ENCODE measurements around the gene LGSN.
"Not testable (repeated sequence)": the region's sequence is repeated elsewhere in the genome, so short reads cannot be mapped to it uniquely, and the experiment has no call there.

LGSN gene

DNA sequence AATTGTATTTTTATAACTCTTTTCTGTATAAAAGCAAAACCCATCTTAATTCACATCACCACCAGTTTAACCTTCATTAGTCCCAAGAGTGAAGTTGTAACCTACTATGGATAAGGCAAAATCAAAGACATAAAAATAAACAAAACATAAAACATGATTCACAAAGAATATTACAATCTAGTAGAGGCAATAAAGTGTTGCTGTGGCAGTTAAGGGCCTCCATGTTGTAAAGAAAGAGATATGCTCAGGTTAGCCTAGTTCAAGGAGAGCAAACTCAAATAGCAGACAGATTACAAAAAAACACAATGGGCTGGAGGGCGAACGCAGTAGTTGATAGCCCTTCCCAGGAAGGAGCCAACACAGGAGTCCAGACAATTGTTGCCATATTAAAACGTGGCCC is 13.4 kb downstream of the LGSN start:
- no peak for DNase-seq

GRCh38 chr6:63305277-63305676 is 14.5 kb downstream of the LGSN start:
- DNase-seq = no peak

DNA sequence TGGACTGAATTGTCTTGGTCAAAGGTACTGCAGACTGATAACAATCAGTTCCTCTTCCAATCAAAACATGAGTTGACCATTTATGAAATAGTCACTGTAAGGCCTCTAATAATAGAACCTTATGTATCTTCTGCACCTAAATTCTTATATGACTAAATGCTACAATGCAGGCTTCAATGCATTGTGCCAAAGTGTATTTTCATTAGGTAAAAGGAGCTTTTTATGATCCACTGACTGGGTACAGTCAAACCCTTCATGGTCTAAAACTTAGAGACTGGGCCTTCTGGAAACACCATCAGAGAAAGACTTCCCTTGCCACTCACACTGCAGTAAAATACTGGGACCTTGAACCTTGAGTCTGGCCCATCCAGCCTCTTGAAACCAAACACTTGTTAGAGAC is 16.3 kb downstream of the LGSN start:
- DNase-seq = no peak

GRCh38 chr6:63299667-63300066 is 20.1 kb downstream of the LGSN start:
- DNase-seq = no peak

GRCh38 chr6:63295553-63296194 is 24.1 kb downstream of the LGSN start:
- DNase-seq = no peak

GRCh38 chr6:63290492-63291058 is 29.2 kb downstream of the LGSN start:
- no peak for DNase-seq

GRCh38 chr6:63289269-63289872 is 30.4 kb downstream of the LGSN start:
- DNase-seq = no peak

- no peak for DNase-seq
Measured at GRCh38 chr6:63280639-63281180, 39.1 kb downstream of the LGSN start.

DNA sequence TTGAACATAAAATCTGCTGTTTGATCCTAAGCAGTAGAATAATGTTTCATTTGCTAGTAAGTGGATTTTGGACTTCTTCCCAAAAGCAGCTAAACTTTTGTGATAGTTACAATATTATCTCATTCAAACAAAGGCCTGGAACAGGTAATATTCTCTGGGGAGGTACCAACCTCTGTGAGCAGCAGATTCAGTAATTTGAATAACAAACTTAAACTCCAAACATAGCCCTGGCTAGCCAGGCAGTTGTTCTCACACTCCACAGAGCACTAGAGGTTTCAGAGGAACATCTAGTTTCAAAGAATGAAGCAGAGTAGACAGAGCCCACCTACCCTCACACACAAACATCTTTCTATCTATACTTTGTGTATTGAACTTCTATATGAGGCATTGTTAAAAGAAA is 40.9 kb downstream of the LGSN start:
- no peak for DNase-seq

- no peak for DNase-seq
Measured at GRCh38 chr6:63275953-63276352, 43.8 kb downstream of the LGSN start.

DNA sequence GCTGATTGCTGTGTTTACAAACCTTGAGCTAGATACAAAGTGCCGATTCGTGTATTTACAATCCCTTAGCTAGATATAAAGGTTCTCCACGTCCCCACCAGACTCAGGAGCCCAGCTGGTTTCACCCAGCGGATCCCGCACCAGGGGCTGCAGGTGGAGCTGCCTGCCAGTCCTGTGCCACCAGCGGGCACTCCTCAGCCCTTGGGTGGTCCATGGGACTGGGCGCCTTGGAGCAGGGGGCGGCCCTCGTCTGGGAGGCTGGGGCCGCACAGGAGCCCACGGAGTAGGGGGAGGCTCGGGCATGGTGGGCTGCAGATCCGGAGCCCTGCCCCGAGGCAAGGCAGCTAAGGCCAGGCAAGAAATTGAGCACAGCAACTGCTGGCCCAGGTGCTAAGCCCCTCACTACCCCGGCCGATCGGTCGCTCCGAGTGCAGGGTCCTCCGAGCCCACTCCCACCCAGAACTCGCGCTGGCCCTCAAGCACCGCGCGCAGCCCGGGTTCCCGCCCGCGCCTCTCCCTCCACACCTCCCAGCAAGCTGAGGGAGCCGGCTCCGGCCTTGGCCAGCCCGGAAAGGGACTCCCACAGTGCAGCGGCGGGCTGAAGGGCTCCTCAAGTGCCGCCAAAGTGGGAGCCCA is 44.9 kb downstream of the LGSN start:
- not testable (repeated sequence) for DNase-seq

GRCh38 chr6:63272397-63272796 is 47.4 kb downstream of the LGSN start:
- no peak for DNase-seq

GRCh38 chr6:63269470-63269869 is 50.3 kb downstream of the LGSN start:
- no peak for DNase-seq

DNA sequence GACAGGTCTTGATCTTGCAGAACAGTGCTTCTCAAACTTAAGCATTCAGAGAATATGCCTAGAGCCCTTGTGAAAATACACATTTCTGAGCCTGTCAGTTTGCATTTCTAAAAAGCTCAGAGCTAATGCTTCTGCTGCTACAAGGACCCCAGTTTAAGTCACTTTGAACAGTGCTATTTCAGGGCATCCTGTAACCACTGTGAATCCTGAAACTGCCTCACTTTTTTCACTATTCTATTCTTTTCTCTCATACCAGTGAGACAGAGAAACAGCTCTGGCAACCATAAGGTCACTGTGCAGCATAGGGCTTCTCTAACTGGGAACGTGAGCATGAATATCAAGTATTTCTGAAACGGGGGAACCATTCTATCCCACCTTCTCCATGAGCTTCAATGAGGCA is 51.2 kb downstream of the LGSN start:
- no peak for DNase-seq

DNA sequence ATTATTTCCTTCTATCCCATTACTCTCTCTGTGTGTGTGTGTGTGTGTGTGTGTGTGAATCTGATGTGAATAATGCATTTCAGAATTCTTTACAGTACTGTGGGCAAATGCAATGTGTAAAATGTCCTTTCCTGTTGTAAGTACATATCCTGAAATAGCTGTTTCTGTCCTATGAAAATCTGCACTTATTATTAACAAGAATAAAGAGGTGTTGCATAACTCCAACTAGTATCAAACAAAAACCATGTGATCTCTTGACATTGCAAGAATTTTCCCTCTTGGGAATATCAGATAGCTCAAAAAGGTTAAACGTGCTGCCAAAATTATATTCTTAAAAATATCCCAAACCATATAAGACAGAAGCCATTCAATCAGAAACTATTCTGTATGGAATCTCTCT is 52.0 kb downstream of the LGSN start:
- no peak for DNase-seq

DNA sequence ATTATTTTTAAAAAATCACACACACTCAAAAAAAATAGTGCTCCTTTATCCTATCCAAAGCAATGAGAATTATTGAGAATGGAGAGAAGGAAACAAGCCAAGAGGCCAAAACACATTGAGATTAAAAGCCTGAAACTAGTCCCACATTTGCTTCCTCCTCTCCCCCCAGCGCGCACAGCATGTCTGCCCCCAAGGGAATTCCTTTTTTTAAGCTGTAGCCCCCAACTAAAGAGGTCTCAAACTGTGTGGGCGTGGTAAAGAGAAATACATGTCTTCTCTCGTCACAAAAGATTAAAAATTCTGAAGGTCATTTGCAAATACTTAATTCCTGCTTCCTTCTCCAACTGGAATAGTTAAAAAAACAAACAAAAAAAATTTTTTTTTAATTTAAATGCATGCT is 52.7 kb downstream of the LGSN start:
- no peak for DNase-seq

GRCh38 chr6:63263444-63263843 is 56.3 kb downstream of the LGSN start:
- DNase-seq = no peak

DNA sequence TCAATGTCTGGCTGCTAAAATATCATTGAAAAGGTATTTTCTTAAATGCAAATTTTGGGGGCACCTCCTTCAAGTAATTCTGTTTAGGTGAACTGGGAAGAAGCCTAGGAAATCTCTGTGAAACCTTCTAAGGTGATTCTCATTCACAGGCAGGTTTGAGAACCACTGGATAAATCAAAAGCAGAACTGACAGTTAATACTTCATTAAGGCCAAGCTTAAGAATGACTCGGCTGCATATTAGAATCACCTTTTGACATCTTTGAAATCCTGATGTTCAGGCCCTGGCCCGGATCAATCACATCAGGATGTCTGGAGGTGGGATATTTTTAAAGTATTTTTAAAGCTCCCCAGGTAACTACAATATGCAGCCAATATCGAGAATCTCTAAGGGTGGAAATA is 58.0 kb downstream of the LGSN start:
- DNase-seq = no peak

DNA sequence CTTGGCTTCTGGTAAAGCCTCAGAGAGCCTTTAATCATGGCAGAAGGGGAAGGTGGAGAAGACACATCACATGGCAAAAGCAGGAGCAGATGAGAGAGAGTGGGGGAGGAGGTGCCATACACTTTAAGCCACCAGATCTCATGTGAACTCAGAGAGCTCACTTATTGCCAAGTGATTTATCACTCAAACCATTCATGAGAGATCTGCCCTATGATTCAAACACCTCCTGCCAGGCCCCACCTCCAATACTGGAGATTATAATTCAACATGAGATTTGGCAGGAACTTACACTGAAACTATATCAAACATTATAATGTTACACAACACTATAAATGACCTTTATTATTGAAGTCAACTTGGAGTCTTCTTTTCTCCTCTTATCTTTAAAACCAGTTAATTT is 60.6 kb downstream of the LGSN start:
- DNase-seq = no peak

GRCh38 chr6:63249875-63250482 is 69.8 kb downstream of the LGSN start:
- DNase-seq = no peak

DNA sequence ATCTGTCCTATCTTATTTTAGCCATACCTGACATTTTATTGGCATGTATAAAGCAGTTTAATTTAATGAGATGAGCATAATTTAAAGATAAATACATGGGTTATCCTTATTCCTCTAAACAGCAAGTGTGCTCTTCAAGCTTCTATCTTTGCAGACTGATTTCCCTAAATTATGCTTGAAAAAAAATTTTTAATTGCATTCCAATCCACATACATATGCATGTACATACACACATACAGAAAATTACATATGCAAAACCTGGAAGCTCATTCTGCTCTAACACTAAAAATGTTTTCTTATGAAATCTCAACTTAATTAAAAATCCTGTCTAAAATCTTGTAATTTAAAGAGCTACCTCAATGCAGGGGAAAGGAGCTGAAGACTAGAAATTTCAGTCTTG is 73.2 kb downstream of the LGSN start:
- DNase-seq = no peak

- DNase-seq = no peak
Measured at GRCh38 chr6:63245909-63246308, 73.9 kb downstream of the LGSN start.

- DNase-seq = no peak
Measured at GRCh38 chr6:63245420-63245819, 74.4 kb downstream of the LGSN start.

Measured in inflammatory macrophage (primary cell).